Activated CD4-positive, alpha-beta T cell treated with anti-CD3 and anti-CD28 coated beads, Interleukin-2, amount 50 U/mL, for 1 hour (primary cell): ENCODE results near the gene MACF1.
"Not testable (repeated sequence)": the region's sequence is repeated elsewhere in the genome, so short reads cannot be mapped to it uniquely, and the experiment has no call there.

Experiments used
- DNase-seq: peaks from one replicate; pipeline ENCODE4 v3.0.0-alpha.2; 2020

MACF1 gene

GRCh38 chr1:39178541-39179431 is 25.7 kb upstream of the MACF1 start:
- no peak for DNase-seq

GRCh38 chr1:39181311-39181710 is 23.2 kb upstream of the MACF1 start:
- DNase-seq: no peak

GRCh38 chr1:39182804-39183203 is 21.7 kb upstream of the MACF1 start:
- no peak for DNase-seq

- DNase-seq: peak; percentile 81
Measured at GRCh38 chr1:39183503-39184353, 20.8 kb upstream of the MACF1 start.

- DNase-seq: no peak
Measured at GRCh38 chr1:39184354-39184818, 20.1 kb upstream of the MACF1 start.

- DNase-seq: no peak
Measured at GRCh38 chr1:39187275-39188046, 17.0 kb upstream of the MACF1 start.

- DNase-seq: no peak
Measured at GRCh38 chr1:39189592-39190041, 14.9 kb upstream of the MACF1 start.

GRCh38 chr1:39190096-39190495 is 14.4 kb upstream of the MACF1 start:
- DNase-seq: no peak

- DNase-seq: no peak
Measured at GRCh38 chr1:39194398-39195051, 10.0 kb upstream of the MACF1 start.

GRCh38 chr1:39195166-39196111 is 9.1 kb upstream of the MACF1 start:
- DNase-seq: no peak

GRCh38 chr1:39196244-39197215 is 8.0 kb upstream of the MACF1 start:
- peak; percentile 57 for DNase-seq

- DNase-seq: no peak
Measured at GRCh38 chr1:39199593-39199992, 4.9 kb upstream of the MACF1 start.

- DNase-seq: peak; percentile 55
Measured at GRCh38 chr1:39205102-39205780, 746 bp downstream of the MACF1 start.

GRCh38 chr1:39205781-39206464 is 1.4 kb downstream of the MACF1 start:
- no peak for DNase-seq

- DNase-seq: not testable (repeated sequence)
Measured at GRCh38 chr1:39208360-39208759, 3.9 kb downstream of the MACF1 start.

GRCh38 chr1:39210649-39211048 is 6.2 kb downstream of the MACF1 start:
- DNase-seq: no peak

GRCh38 chr1:39212499-39212898 is 8.0 kb downstream of the MACF1 start:
- DNase-seq: no peak

GRCh38 chr1:39213511-39214002 is 9.1 kb downstream of the MACF1 start:
- DNase-seq: no peak
